Measurements from ENCODE around the gene MSMB. TPM values are rescaled to one million over a fixed set of nuclear protein-coding genes. Genes with fewer than 3 reads are reported as not detected.

The MSMB gene
- total and polyA plus RNA-seq, 9 of the 15 experiments (the other 6 are each of a cell fraction or from before 2014, with no cell fraction given): 0.21 to 0.60 TPM; not detected in 7

DNA sequence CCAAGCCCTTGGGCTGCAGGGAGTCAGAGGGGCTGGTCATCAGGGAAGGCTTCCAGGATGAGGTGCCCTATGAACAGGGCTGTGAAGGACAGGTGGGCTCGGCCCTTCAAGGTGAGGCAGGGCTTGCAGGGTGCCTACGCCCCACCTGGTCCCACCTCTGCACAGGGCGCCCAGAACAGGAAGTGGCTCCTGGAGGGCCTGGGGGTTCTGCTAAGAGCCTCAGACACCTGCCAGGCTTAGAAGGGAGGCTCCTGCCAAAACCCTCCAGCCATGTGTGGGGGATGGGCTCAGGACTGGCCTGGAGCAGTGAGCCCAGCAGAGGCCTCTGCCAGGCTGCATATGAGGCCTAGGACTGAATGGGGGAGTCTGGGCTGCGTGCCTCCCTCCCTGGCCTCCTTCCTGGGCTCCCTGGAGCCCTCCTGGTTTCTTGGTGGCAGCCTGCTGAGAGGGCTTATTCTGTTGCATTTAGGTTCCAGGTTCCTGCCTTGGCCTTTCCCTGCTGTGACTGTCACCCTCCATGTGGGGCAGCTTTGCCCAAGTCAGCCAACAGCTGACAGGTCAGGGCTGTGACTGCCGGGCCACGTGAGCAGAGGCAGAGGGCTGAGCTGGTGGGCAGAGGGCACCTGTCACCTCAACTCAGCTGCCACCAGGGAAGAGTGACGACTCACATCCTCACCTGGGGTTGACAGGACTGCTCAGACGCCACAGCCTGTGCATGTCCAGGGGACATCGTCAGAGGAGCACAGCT, 45.2 kb upstream of the MSMB start:
- no peak for DNase-seq (ENCODE audit: extremely low read depth in 1 of 4, low spot score in 3 of 4)
- ATAC-seq: no peak; the same call in 2 of the 3 replicates
- no peaks in the 10 kb centered on the region for H3K9me3 ChIP-seq (replicated peaks; ENCODE audit: control insufficient read depth, insufficient read depth, low read depth, low read length)
- H3K4me1 ChIP-seq (replicated peaks in 1 of 2; ENCODE audit: control insufficient read depth in 2 of 2, insufficient read depth in 2 of 2, low read length in 2 of 2): peaks cover 0 to 23% of the 10 kb centered on the region in 2 experiments; a peak in 4 of 5 replicates
- no peak overlapping the region for H3K4me3 ChIP-seq
- no peak overlapping the region for H2AFZ ChIP-seq (ENCODE audit: low read depth, low read length)
- H3K9ac ChIP-seq (ENCODE audit: insufficient read depth in 1 of 2, low read depth in 2 of 2, low read length in 2 of 2): peak overlapping the region in 1 of 2 experiments; percentile 13; a peak in 1 of 4 replicates
- in situ Hi-C loops (cut with MboI): loop anchor here (25.0 kb wide), 1 partner anchor 1671 kb away; the partner anchor contains the start of gene SYT15B
- ChIA-PET CTCF (ENCODE audit: low intra/inter-chr PET ratio) (interaction anchor here (0.5 kb wide), 1 partner anchor 739 kb away, joined by 4 read pairs; no protein-coding TSS in a partner anchor), POLR2A (interaction anchor here (0.7 to 1.0 kb wide), 3 partner anchors 10 to 17 kb away, joined by 3 to 5 read pairs (median 3); no protein-coding TSS in a partner anchor)
- TF ChIP-seq, protein P1, sequence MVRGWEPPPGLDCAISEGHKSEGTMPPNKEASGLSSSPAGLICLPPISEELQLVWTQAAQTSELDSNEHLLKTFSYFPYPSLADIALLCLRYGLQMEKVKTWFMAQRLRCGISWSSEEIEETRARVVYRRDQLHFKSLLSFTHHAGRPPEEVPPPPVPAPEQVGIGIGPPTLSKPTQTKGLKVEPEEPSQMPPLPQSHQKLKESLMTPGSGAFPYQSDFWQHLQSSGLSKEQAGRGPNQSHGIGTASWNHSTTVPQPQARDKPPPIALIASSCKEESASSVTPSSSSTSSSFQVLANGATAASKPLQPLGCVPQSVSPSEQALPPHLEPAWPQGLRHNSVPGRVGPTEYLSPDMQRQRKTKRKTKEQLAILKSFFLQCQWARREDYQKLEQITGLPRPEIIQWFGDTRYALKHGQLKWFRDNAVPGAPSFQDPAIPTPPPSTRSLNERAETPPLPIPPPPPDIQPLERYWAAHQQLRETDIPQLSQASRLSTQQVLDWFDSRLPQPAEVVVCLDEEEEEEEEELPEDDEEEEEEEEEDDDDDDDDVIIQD (CRISPR knock-in tag; IDR thresholded peaks at IDR 0.05): no peak
- TF ChIP-seq ZNF785 (CRISPR knock-in tag; IDR thresholded peaks at IDR 0.05) (no peak), NFIC (IDR thresholded peaks at IDR 0.05) (no peak), MXI1 (IDR thresholded peaks at IDR 0.05; ENCODE audit: low read depth, low read length) (no peak), DMBX1 (CRISPR knock-in tag; IDR thresholded peaks at IDR 0.05; ENCODE audit: borderline replicate concordance) (no peak)
- no TSS peak for BruUV-seq (replicated peaks)
- no peaks in the 10 kb centered on the region for H3K36me3 ChIP-seq (ENCODE audit: control insufficient read depth, insufficient read depth, low read length)
- H4K20me1 ChIP-seq (replicated peaks; ENCODE audit: control insufficient read depth, insufficient read depth, low read length): no peaks in the 10 kb centered on the region
- H3K4me2 ChIP-seq (ENCODE audit: insufficient read depth, low read length): no peak overlapping the region
- H3K9me1 ChIP-seq (ENCODE audit: control insufficient read depth, insufficient read depth, low read length): no peaks in the 10 kb centered on the region
- intact Hi-C loops (cut with micrococcal nuclease): no loop called here
- no peaks in the 10 kb centered on the region for H3K79me2 ChIP-seq (ENCODE audit: control insufficient read depth, insufficient read depth, low read length)
- H3K27me3 ChIP-seq (ENCODE audit: control insufficient read depth in 2 of 2, insufficient read depth in 2 of 2, low read length in 2 of 2): peaks cover 0 to 8% of the 10 kb centered on the region in 2 experiments; a peak in 3 of 5 replicates
- WGBS (ENCODE audit: insufficient coverage, low coverage, missing lambda C conversion rate): 24% methylated on average over 9 of the region's 9 CpGs
- FAIRE-seq: no peak
- H3K27ac ChIP-seq (ENCODE audit: extremely low read depth, low read depth, low read length): no peak overlapping the region
